Measurements from ENCODE around the gene SLC39A1. TPM values are rescaled to one million over a fixed set of nuclear protein-coding genes. Genes with fewer than 3 reads are reported as not detected.

SLC39A1 gene
- total and polyA plus RNA-seq, 9 of the 15 experiments (the other 6 are each of a cell fraction or from before 2014, with no cell fraction given), result 9.9 to 81.1 (median 62.7) TPM

- in situ Hi-C loops (cut with MboI) (no loop called here), intact Hi-C loops (cut with micrococcal nuclease) (loop anchor here (2.0 kb wide), 1 partner anchor 56 kb away; the partner anchor contains the start of gene GATAD2B)
- Histone ChIP-seq H3K27ac (ENCODE audit: extremely low read depth, low read depth, low read length) (peak overlapping the region; percentile 91), H3K9ac (ENCODE audit: insufficient read depth in 1 of 2, low read depth in 2 of 2, low read length in 2 of 2) (peak overlapping the region; percentile 69 to 98), H3K27me3 (ENCODE audit: control insufficient read depth in 2 of 2, insufficient read depth in 2 of 2, low read length in 2 of 2) (no peaks in the 10 kb centered on the region), H3K4me2 (ENCODE audit: insufficient read depth, low read length) (peak overlapping the region; percentile 99), H3K9me1 (ENCODE audit: control insufficient read depth, insufficient read depth, low read length) (no peaks in the 10 kb centered on the region), H3K4me3 (peak overlapping the region; percentile 84), H3K4me1 (replicated peaks in 1 of 2; ENCODE audit: control insufficient read depth in 2 of 2, insufficient read depth in 2 of 2, low read length in 2 of 2) (peaks cover 13 to 19% of the 10 kb centered on the region in 2 experiments; a peak in 4 of 5 replicates), H3K36me3 (ENCODE audit: control insufficient read depth, insufficient read depth, low read length) (peaks cover 45% of the 10 kb centered on the region), H3K79me2 (ENCODE audit: control insufficient read depth, insufficient read depth, low read length) (peaks cover 42% of the 10 kb centered on the region), H2AFZ (ENCODE audit: low read depth, low read length) (peak overlapping the region; percentile 89), H3K9me3 (replicated peaks; ENCODE audit: control insufficient read depth, insufficient read depth, low read depth, low read length) (no peaks in the 10 kb centered on the region), H4K20me1 (replicated peaks; ENCODE audit: control insufficient read depth, insufficient read depth, low read length) (no peaks in the 10 kb centered on the region)
- BruUV-seq (replicated peaks), result no TSS peak
- ATAC-seq, result peak; percentile 38
- CTCF ChIA-PET (ENCODE audit: low intra/inter-chr PET ratio), result no interaction called here
- WGBS (ENCODE audit: insufficient coverage, low coverage, missing lambda C conversion rate), result 1% methylated on average over 9 of the region's 9 CpGs
- POLR2A ChIA-PET, result interaction anchor here (0.6 to 7.1 kb wide), 19 partner anchors 8 to 306 kb away, joined by 3 to 104 read pairs (median 5); partner anchors contain the start of genes CREB3L4, CRTC2, DENND4B and RAB13
- FAIRE-seq, result peak; percentile 81
- peak in 1 of 4 experiments; percentile 63 for DNase-seq (ENCODE audit: extremely low read depth in 1 of 4, low spot score in 3 of 4)
- TF ChIP-seq ZNF407 (IDR thresholded peaks at IDR 0.05; ENCODE audit: low read depth) (no peak), ZC3H8 (IDR thresholded peaks at IDR 0.05) (no peak), ELF2 (CRISPR knock-in tag; IDR thresholded peaks at IDR 0.05) (0 out of 2 replicates have a peak, but pooled peaks have one; percentile 21), RCOR1 (IDR thresholded peaks at IDR 0.05; ENCODE audit: borderline replicate concordance in 1 of 2, low read depth in 2 of 2, low read length in 2 of 2) (peak in 1 of 2 experiments; percentile 40; a peak in 1 of 4 replicates), UBTF (IDR thresholded peaks at IDR 0.05; ENCODE audit: borderline replicate concordance in 1 of 2, low read depth in 2 of 2, low read length in 2 of 2) (0 out of 4 replicates have a peak, but pooled peaks of 1 of the 2 experiments have one; percentile 14), HMBOX1 (IDR thresholded peaks at IDR 0.05) (0 out of 2 replicates have a peak, but pooled peaks have one; percentile 17), MLLT1 (IDR thresholded peaks at IDR 0.05) (peak; percentile 20 to 34; a peak in 1 of 4 replicates)
Measured at GRCh38 chr1:153978274-153978909, 15.1 kb upstream of the SLC39A1 start.
